ENCODE measurements around the gene NEK5. TPM values are rescaled to one million over a fixed set of nuclear protein-coding genes. Genes with fewer than 3 reads are reported as not detected.

NEK5 gene
- polyA plus RNA-seq, 1 donor (not counting 4 experiments of a cell fraction or from before 2014, with no cell fraction given) = 0.21 TPM

- Histone ChIP-seq H3K4me1 (ENCODE audit: control insufficient read depth, extremely low read depth, insufficient read depth, low read length) (peaks cover 9% of the 10 kb centered on the region), H4K20me1 (ENCODE audit: control insufficient read depth, extremely low read depth, insufficient read depth, low read length) (peaks cover 3% of the 10 kb centered on the region), H3K79me2 (ENCODE audit: control insufficient read depth, insufficient read depth, low read length) (peaks cover 46% of the 10 kb centered on the region), H3K9me1 (ENCODE audit: control insufficient read depth, extremely low read depth, insufficient read depth, low read length) (no peaks in the 10 kb centered on the region), H3K27ac (ENCODE audit: control insufficient read depth, insufficient read depth, low read length) (no peak overlapping the region), H2AFZ (ENCODE audit: control insufficient read depth, low read length) (no peak overlapping the region), H3K9ac (ENCODE audit: control insufficient read depth, extremely low read depth, insufficient read depth, low read length) (no peak overlapping the region), H3K36me3 (ENCODE audit: control insufficient read depth in 2 of 2, extremely low read depth in 1 of 2, insufficient read depth in 2 of 2, low read length in 2 of 2) (no peaks in the 10 kb centered on the region), H3K27me3 (ENCODE audit: control insufficient read depth, extremely low read depth, insufficient read depth, low read length) (peaks cover 3% of the 10 kb centered on the region), H3K4me2 (ENCODE audit: control insufficient read depth, extremely low read depth, insufficient read depth, low read depth, low read length) (no peak overlapping the region), H3K4me3 (ENCODE audit: control insufficient read depth in 2 of 3, extremely low read depth in 1 of 3, insufficient read depth in 2 of 3, low read depth in 1 of 3, low read length in 3 of 3) (no peak overlapping the region), H3K9me3 (ENCODE audit: control insufficient read depth, low read depth, low read length) (no peaks in the 10 kb centered on the region)
- FAIRE-seq = no peak
- no peak for DNase-seq (ENCODE audit: low read depth, low spot score)
- no peak for TF ChIP-seq CTCF (optimal IDR thresholded peaks at IDR 0.05 in 1 of 3, IDR thresholded peaks at IDR 0.05 in 1 of 3, conservative IDR thresholded peaks at IDR 0.05 in 1 of 3; ENCODE audit: extremely low read depth in 1 of 3, insufficient read depth in 2 of 3, low read length in 3 of 3)
- no peak for TF ChIP-seq EZH2 (IDR thresholded peaks at IDR 0.05; ENCODE audit: low read length)
- dilution Hi-C loops (cut with MboI; ENCODE audit: extremely low pct_ligation_motif_present, low sequenced_read_pairs) = no loop called here
Observed at GRCh38 chr13:52016296-52016695, 112.6 kb downstream of the NEK5 start.

GRCh38 chr13:52012512-52012836, 116.4 kb downstream of the NEK5 start:
- H3K27me3 ChIP-seq (ENCODE audit: control insufficient read depth, extremely low read depth, insufficient read depth, low read length) = peaks cover 10% of the 10 kb centered on the region
- peak overlapping the region; percentile 73 for H2AFZ ChIP-seq (ENCODE audit: control insufficient read depth, low read length)
- TF ChIP-seq CTCF (optimal IDR thresholded peaks at IDR 0.05 in 1 of 3, IDR thresholded peaks at IDR 0.05 in 1 of 3, conservative IDR thresholded peaks at IDR 0.05 in 1 of 3; ENCODE audit: extremely low read depth in 1 of 3, insufficient read depth in 2 of 3, low read length in 3 of 3) = no peak
- TF ChIP-seq EZH2 (IDR thresholded peaks at IDR 0.05; ENCODE audit: low read length) = no peak
- DNase-seq (ENCODE audit: low read depth, low spot score) = no peak
- H3K9me1 ChIP-seq (ENCODE audit: control insufficient read depth, extremely low read depth, insufficient read depth, low read length) = no peaks in the 10 kb centered on the region
- dilution Hi-C loops (cut with MboI; ENCODE audit: extremely low pct_ligation_motif_present, low sequenced_read_pairs) = no loop called here
- peaks cover 14% of the 10 kb centered on the region for H3K4me1 ChIP-seq (ENCODE audit: control insufficient read depth, extremely low read depth, insufficient read depth, low read length)
- H3K9ac ChIP-seq (ENCODE audit: control insufficient read depth, extremely low read depth, insufficient read depth, low read length) = peak overlapping the region; percentile 83
- no peak for FAIRE-seq
- peaks cover 3% of the 10 kb centered on the region for H4K20me1 ChIP-seq (ENCODE audit: control insufficient read depth, extremely low read depth, insufficient read depth, low read length)
- H3K4me3 ChIP-seq (ENCODE audit: control insufficient read depth in 2 of 3, extremely low read depth in 1 of 3, insufficient read depth in 2 of 3, low read depth in 1 of 3, low read length in 3 of 3) = peak overlapping the region; percentile 61 to 77 (median 64)
- H3K4me2 ChIP-seq (ENCODE audit: control insufficient read depth, extremely low read depth, insufficient read depth, low read depth, low read length) = peak overlapping the region; percentile 88
- peak overlapping the region; percentile 78 for H3K27ac ChIP-seq (ENCODE audit: control insufficient read depth, insufficient read depth, low read length)
- no peaks in the 10 kb centered on the region for H3K9me3 ChIP-seq (ENCODE audit: control insufficient read depth, low read depth, low read length)
- peaks cover 44% of the 10 kb centered on the region for H3K79me2 ChIP-seq (ENCODE audit: control insufficient read depth, insufficient read depth, low read length)
- H3K36me3 ChIP-seq (ENCODE audit: control insufficient read depth in 2 of 2, extremely low read depth in 1 of 2, insufficient read depth in 2 of 2, low read length in 2 of 2) = no peaks in the 10 kb centered on the region
